ENCODE measurements around the gene ROBO2. TPM values are rescaled to one million over a fixed set of nuclear protein-coding genes. Genes with fewer than 3 reads are reported as not detected.

The ROBO2 gene
- total and polyA plus RNA-seq, 10 donors, result 0.41 to 14.8 (median 5.2) TPM

DNA sequence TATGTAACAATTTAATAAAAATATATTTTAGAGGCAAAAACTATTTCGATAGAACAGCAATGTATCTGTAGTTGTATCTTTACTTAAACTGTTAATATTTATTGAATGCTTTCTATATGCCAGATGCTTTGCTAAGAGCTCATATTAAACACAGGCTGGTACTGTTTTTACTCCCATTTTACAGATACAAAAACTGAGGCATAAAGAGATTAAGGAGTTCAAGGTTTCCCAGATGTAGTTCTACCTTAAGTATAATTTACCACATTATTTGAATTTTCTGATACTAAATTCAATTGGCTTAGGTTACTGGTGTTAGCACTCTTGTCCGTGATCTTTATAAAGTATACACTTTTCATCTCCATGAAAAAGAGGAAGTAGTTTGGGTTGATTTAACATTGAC is 149.8 kb downstream of the ROBO2 start:
- intact Hi-C loops (cut with DNase I; ENCODE audit: low total_unique reads), result no loop called here
- Histone ChIP-seq H3K4me1 (no peaks in the 10 kb centered on the region), H3K4me3 (no peak overlapping the region), H3K27ac (no peak overlapping the region), H3K9me3 (no peaks in the 10 kb centered on the region), H3K27me3 (replicated peaks in 1 of 7) (no peaks in the 10 kb centered on the region), H3K36me3 (no peaks in the 10 kb centered on the region)
- TF ChIP-seq POLR2AphosphoS5 (IDR thresholded peaks at IDR 0.05), result no peak
- TF ChIP-seq POLR2A (IDR thresholded peaks at IDR 0.05), result no peak
- no peak for DNase-seq
- WGBS, 5 donors, result 51 to 75% (median 71%) methylated on average over 2 of the region's 2 CpGs

- intact Hi-C loops (cut with DNase I; ENCODE audit: low total_unique reads), result no loop called here
- no peak overlapping the region for H3K4me3 ChIP-seq
- no peak for DNase-seq
- H3K36me3 ChIP-seq, result no peaks in the 10 kb centered on the region
- no peaks in the 10 kb centered on the region for H3K27me3 ChIP-seq (replicated peaks in 1 of 7)
- TF ChIP-seq POLR2A (IDR thresholded peaks at IDR 0.05) (no peak), POLR2AphosphoS5 (IDR thresholded peaks at IDR 0.05) (no peak)
- TF ChIP-seq, protein P1, sequence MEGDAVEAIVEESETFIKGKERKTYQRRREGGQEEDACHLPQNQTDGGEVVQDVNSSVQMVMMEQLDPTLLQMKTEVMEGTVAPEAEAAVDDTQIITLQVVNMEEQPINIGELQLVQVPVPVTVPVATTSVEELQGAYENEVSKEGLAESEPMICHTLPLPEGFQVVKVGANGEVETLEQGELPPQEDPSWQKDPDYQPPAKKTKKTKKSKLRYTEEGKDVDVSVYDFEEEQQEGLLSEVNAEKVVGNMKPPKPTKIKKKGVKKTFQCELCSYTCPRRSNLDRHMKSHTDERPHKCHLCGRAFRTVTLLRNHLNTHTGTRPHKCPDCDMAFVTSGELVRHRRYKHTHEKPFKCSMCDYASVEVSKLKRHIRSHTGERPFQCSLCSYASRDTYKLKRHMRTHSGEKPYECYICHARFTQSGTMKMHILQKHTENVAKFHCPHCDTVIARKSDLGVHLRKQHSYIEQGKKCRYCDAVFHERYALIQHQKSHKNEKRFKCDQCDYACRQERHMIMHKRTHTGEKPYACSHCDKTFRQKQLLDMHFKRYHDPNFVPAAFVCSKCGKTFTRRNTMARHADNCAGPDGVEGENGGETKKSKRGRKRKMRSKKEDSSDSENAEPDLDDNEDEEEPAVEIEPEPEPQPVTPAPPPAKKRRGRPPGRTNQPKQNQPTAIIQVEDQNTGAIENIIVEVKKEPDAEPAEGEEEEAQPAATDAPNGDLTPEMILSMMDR (IDR thresholded peaks at IDR 0.05 in 8 of 11, conservative IDR thresholded peaks at IDR 0.05 in 3 of 11), result no peak
- no peaks in the 10 kb centered on the region for H3K9me3 ChIP-seq
- no peaks in the 10 kb centered on the region for H3K4me1 ChIP-seq
- WGBS, 5 donors, result 45 to 62% (median 55%) methylated on average over 3 of the region's 3 CpGs
- H3K27ac ChIP-seq, result no peak overlapping the region
Measured at GRCh38 chr3:77190374-77190773, 150.5 kb downstream of the ROBO2 start.

DNA sequence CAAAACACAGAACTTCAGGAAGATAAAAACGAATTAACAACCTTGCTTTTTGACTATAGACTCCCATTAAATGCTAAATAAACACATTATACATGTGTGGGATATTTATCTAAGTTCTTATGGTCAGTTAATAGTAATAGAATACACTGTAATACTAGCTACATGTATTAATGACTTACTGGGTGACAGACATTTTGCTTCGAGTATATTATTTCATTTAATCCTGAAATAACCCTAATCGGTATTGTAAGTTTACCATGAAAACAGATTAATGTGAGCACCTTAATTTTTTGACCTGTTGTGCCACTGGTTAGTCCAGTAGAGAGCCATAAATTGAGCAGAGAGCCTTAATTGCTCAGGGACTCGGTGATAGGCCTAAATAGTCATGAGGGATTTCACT is 151.1 kb downstream of the ROBO2 start:
- no peak overlapping the region for H3K27ac ChIP-seq
- TF ChIP-seq, protein P1 (IDR thresholded peaks at IDR 0.05 in 8 of 11, conservative IDR thresholded peaks at IDR 0.05 in 3 of 11), result no peak
- no peak for TF ChIP-seq POLR2A (IDR thresholded peaks at IDR 0.05)
- no peak for TF ChIP-seq POLR2AphosphoS5 (IDR thresholded peaks at IDR 0.05)
- no peaks in the 10 kb centered on the region for H3K4me1 ChIP-seq
- intact Hi-C loops (cut with DNase I; ENCODE audit: low total_unique reads), result no loop called here
- 65 to 77% (median 71%) methylated on average over 4 of the region's 4 CpGs for WGBS, 5 donors
- no peaks in the 10 kb centered on the region for H3K9me3 ChIP-seq
- no peak for DNase-seq
- no peak overlapping the region for H3K4me3 ChIP-seq
- H3K36me3 ChIP-seq, result no peaks in the 10 kb centered on the region
- H3K27me3 ChIP-seq (replicated peaks in 1 of 7), result no peaks in the 10 kb centered on the region

GRCh38 chr3:77191640-77192039 is 151.7 kb downstream of the ROBO2 start:
- Histone ChIP-seq H3K9me3 (no peaks in the 10 kb centered on the region), H3K27ac (no peak overlapping the region), H3K4me3 (no peak overlapping the region), H3K4me1 (no peaks in the 10 kb centered on the region), H3K27me3 (replicated peaks in 1 of 7) (no peaks in the 10 kb centered on the region), H3K36me3 (no peaks in the 10 kb centered on the region)
- DNase-seq, result no peak
- 73 to 86% (median 81%) methylated on average over 3 of the region's 3 CpGs for WGBS, 5 donors
- no peak for TF ChIP-seq POLR2A (IDR thresholded peaks at IDR 0.05)
- TF ChIP-seq POLR2AphosphoS5 (IDR thresholded peaks at IDR 0.05), result no peak
- TF ChIP-seq, protein P1 (IDR thresholded peaks at IDR 0.05 in 8 of 11, conservative IDR thresholded peaks at IDR 0.05 in 3 of 11), result no peak
- intact Hi-C loops (cut with DNase I; ENCODE audit: low total_unique reads), result no loop called here
